Measurements from ENCODE around the gene OR2A42.
"Not testable (repeated sequence)": the region's sequence is repeated elsewhere in the genome, so short reads cannot be mapped to it uniquely, and the experiment has no call there.

- TF ChIP-seq EZH2 (IDR thresholded peaks at IDR 0.05; ENCODE audit: borderline replicate concordance, low read length); CTCF (IDR thresholded peaks at IDR 0.05; ENCODE audit: low read length): not testable (repeated sequence)
These were observed 51.6 kb downstream of the OR2A42 start for GRCh38 chr7:144187848-144188247.
